HG03196 (cell line): Measurements from ENCODE around the gene HSD17B8.

Source experiments
- ATAC-seq: cut with Tn5 transposase; IDR thresholded peaks from one replicate; pipeline ENCODE4 v1.9.1; 2021; ENCODE audit not compliant: unreplicated experiment

HSD17B8 gene

GRCh38 chr6:33191383-33192104 lies 12.9 kb upstream of the HSD17B8 start:
- no peak for ATAC-seq

GRCh38 chr6:33192105-33192646 lies 12.3 kb upstream of the HSD17B8 start, which contains the start of gene COL11A2:
TSS of gene COL11A2 (minus strand) at chr6:33192467. CDS start at chr6:33192240, 227 bp downstream.
- ATAC-seq, result no peak

- no peak for ATAC-seq
Measured at GRCh38 chr6:33192671-33193602, 11.5 kb upstream of the HSD17B8 start.

- ATAC-seq, result no peak
Measured at GRCh38 chr6:33193619-33194018, 10.8 kb upstream of the HSD17B8 start.

GRCh38 chr6:33194431-33194979 lies 9.9 kb upstream of the HSD17B8 start:
- no peak for ATAC-seq

- ATAC-seq, result no peak
Measured at GRCh38 chr6:33195304-33196165, 8.9 kb upstream of the HSD17B8 start.

- no peak for ATAC-seq
Measured at GRCh38 chr6:33197431-33198048, 6.9 kb upstream of the HSD17B8 start.

GRCh38 chr6:33198159-33198852 lies 6.1 kb upstream of the HSD17B8 start:
- no peak for ATAC-seq

- no peak for ATAC-seq
Measured at GRCh38 chr6:33198853-33199436, 5.5 kb upstream of the HSD17B8 start.

- ATAC-seq, result peak; percentile 22
Measured at GRCh38 chr6:33199687-33200218, 4.7 kb upstream of the HSD17B8 start.

- peak; percentile 52 for ATAC-seq
Measured at GRCh38 chr6:33200219-33201146, 4.0 kb upstream of the HSD17B8 start, which contains the start of the genes RXRB and SLC39A7. TSS of gene RXRB (minus strand) at chr6:33200665. CDS start at chr6:33200476, 189 bp downstream. TSS of gene SLC39A7 (plus strand) at chr6:33200867. CDS start at chr6:33201246, 379 bp downstream.

GRCh38 chr6:33201147-33201545 lies 3.3 kb upstream of the HSD17B8 start:
- ATAC-seq, result no peak

- no peak for ATAC-seq
Measured at GRCh38 chr6:33201935-33202334, 2.5 kb upstream of the HSD17B8 start.

- ATAC-seq, result no peak
Measured at GRCh38 chr6:33202799-33203198, 1.7 kb upstream of the HSD17B8 start.

GRCh38 chr6:33203443-33204164 lies 851 bp upstream of the HSD17B8 start:
- no peak for ATAC-seq

- no peak for ATAC-seq
Measured at GRCh38 chr6:33204165-33204414, 365 bp upstream of the HSD17B8 start.
